ENCODE results near the gene LCOR. TPM values are rescaled to one million over a fixed set of nuclear protein-coding genes. Genes with fewer than 3 reads are reported as not detected.

Gene LCOR
- total RNA-seq, 1 donor from 2014 or later, result 31.3 TPM

DNA sequence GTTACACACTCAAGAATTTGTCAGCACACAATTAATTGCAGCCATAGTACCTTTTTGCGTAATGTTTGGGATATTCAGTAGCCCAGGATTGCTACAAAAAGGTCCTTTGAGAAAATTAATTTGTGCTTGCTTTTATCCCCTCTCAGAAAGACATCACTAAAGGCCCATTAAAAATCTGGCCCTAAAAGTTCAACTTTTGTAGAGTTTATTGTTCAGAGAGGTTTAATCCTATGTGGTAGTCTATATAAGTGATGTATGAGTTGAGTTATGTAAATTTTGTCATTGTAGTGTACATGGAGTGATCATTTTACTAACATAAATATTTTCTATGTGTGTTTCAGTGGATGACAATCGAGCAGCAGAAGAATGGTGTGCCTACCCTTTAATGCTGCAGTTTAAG is 126.0 kb downstream of the LCOR start:
- Histone ChIP-seq H3K9ac (ENCODE audit: low read depth in 1 of 3, low read length in 3 of 3) (no peak overlapping the region), H3K9me3 (ENCODE audit: control insufficient read depth in 3 of 3, low read length in 3 of 3) (no peaks in the 10 kb centered on the region), H3K27ac (ENCODE audit: low read depth, low read length) (no peak overlapping the region), H3K4me1 (ENCODE audit: control insufficient read depth in 3 of 3, insufficient read depth in 3 of 3, low read length in 3 of 3) (peaks cover 3 to 7% (median 6%) of the 10 kb centered on the region in 3 donors), H3K27me3 (ENCODE audit: control insufficient read depth in 3 of 3, insufficient read depth in 3 of 3, low read length in 3 of 3) (no peaks in the 10 kb centered on the region), H3K36me3 (ENCODE audit: control insufficient read depth in 3 of 3, insufficient read depth in 3 of 3, low read length in 3 of 3) (peaks cover 6 to 17% (median 12%) of the 10 kb centered on the region in 3 donors), H3K4me3 (ENCODE audit: low read length in 3 of 3) (no peak overlapping the region)

DNA sequence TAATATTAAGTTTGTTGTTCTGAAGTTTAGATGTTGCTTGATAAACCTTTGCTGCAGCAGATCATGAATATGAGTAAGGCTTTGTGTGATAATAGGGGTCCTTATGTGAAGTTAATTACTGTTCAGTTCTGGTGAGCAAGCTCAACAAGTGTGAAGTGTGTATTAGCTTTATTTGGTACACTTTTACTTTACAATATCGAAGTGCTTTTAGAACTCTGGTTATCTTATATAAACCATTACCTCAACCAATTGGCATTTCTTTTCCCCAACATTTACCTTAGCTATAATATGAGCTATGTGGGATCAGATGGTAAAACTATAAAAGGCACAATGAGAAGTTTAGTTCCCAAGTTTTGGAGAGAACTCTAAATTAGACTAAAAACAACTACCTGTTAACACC is 127.6 kb downstream of the LCOR start:
- no peak overlapping the region for H3K4me3 ChIP-seq (ENCODE audit: low read length in 3 of 3)
- H3K27me3 ChIP-seq (ENCODE audit: control insufficient read depth in 3 of 3, insufficient read depth in 3 of 3, low read length in 3 of 3), result no peaks in the 10 kb centered on the region
- no peak overlapping the region for H3K27ac ChIP-seq (ENCODE audit: low read depth, low read length)
- H3K36me3 ChIP-seq (ENCODE audit: control insufficient read depth in 3 of 3, insufficient read depth in 3 of 3, low read length in 3 of 3), result peaks cover 6 to 15% (median 11%) of the 10 kb centered on the region in 3 donors
- peaks cover 3 to 9% (median 7%) of the 10 kb centered on the region in 3 donors for H3K4me1 ChIP-seq (ENCODE audit: control insufficient read depth in 3 of 3, insufficient read depth in 3 of 3, low read length in 3 of 3)
- no peak overlapping the region for H3K9ac ChIP-seq (ENCODE audit: low read depth in 1 of 3, low read length in 3 of 3)
- no peaks in the 10 kb centered on the region for H3K9me3 ChIP-seq (ENCODE audit: control insufficient read depth in 3 of 3, low read length in 3 of 3)

DNA sequence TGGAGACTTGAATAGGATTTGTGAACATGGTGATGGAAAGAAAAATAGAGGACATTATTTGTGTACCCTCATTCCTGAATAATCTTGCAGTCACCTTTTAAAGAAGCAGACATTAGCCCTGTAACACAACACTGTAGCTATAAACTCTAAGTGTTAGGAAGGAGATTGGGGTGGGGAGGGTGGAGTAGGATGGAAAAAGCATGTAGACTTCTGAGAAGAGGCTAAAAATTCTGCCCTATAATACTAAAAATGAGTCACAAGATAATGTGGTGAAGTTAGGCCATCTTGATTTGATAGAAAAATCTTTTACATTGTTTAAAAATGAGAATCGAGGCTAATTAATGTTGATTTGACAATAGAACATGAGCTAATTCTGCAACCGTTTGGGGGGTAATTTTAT is 128.8 kb downstream of the LCOR start:
- Histone ChIP-seq H3K36me3 (ENCODE audit: control insufficient read depth in 3 of 3, insufficient read depth in 3 of 3, low read length in 3 of 3) (peaks cover 0 to 4% (median 3%) of the 10 kb centered on the region in 3 donors), H3K27me3 (ENCODE audit: control insufficient read depth in 3 of 3, insufficient read depth in 3 of 3, low read length in 3 of 3) (no peaks in the 10 kb centered on the region), H3K27ac (ENCODE audit: low read depth, low read length) (no peak overlapping the region), H3K9me3 (ENCODE audit: control insufficient read depth in 3 of 3, low read length in 3 of 3) (no peaks in the 10 kb centered on the region), H3K9ac (ENCODE audit: low read depth in 1 of 3, low read length in 3 of 3) (no peak overlapping the region), H3K4me1 (ENCODE audit: control insufficient read depth in 3 of 3, insufficient read depth in 3 of 3, low read length in 3 of 3) (peaks cover 3 to 9% (median 7%) of the 10 kb centered on the region in 3 donors), H3K4me3 (ENCODE audit: low read length in 3 of 3) (no peak overlapping the region)

DNA sequence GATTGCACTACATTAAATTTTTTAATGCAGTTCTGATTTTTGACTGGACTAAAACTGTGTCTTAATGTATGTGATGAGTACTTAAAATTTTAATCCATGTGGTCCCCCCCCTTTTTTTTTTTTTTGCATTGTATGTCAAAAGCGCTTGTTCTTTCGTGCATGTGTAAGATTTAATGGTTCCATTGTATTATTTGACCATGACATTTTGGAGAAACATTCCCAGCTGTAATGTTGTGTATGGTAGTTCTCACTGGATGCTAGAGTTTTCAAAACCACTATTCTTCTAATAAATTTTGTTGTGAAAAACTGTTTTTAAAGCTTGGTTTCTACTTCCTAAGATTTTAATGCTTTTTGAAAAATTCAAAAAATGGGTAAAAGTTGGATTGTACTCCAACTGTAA is 132.0 kb downstream of the LCOR start:
- H3K9ac ChIP-seq (ENCODE audit: low read depth in 1 of 3, low read length in 3 of 3), result no peak overlapping the region
- H3K4me1 ChIP-seq (ENCODE audit: control insufficient read depth in 3 of 3, insufficient read depth in 3 of 3, low read length in 3 of 3), result peaks cover 0 to 9% (median 2%) of the 10 kb centered on the region in 3 donors
- no peak overlapping the region for H3K4me3 ChIP-seq (ENCODE audit: low read length in 3 of 3)
- no peak overlapping the region for H3K27ac ChIP-seq (ENCODE audit: low read depth, low read length)
- no peaks in the 10 kb centered on the region for H3K9me3 ChIP-seq (ENCODE audit: control insufficient read depth in 3 of 3, low read length in 3 of 3)
- H3K36me3 ChIP-seq (ENCODE audit: control insufficient read depth in 3 of 3, insufficient read depth in 3 of 3, low read length in 3 of 3), result no peaks in the 10 kb centered on the region
- no peaks in the 10 kb centered on the region for H3K27me3 ChIP-seq (ENCODE audit: control insufficient read depth in 3 of 3, insufficient read depth in 3 of 3, low read length in 3 of 3)

DNA sequence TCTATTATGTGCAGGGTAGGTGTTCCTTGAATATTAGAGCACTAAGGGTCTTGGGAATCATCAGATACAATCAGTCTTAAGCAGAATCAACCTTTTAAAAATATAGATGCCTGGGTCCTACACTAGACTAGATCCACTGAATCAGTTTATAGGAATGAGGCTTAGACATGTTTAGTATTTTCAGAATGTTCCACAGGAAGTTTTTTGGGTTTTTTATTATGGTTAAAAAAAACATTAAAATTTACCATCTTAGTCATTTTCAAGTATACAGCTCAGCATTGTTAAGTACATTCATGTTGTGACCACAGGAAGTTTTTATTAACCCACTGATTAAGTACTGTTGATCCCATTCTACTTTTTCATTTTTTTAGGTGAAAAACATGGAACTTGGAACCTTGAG is 135.7 kb downstream of the LCOR start:
- H3K9me3 ChIP-seq (ENCODE audit: control insufficient read depth in 3 of 3, low read length in 3 of 3), result no peaks in the 10 kb centered on the region
- H3K4me3 ChIP-seq (ENCODE audit: low read length in 3 of 3), result no peak overlapping the region
- H3K9ac ChIP-seq (ENCODE audit: low read depth in 1 of 3, low read length in 3 of 3), result no peak overlapping the region
- no peaks in the 10 kb centered on the region for H3K27me3 ChIP-seq (ENCODE audit: control insufficient read depth in 3 of 3, insufficient read depth in 3 of 3, low read length in 3 of 3)
- H3K36me3 ChIP-seq (ENCODE audit: control insufficient read depth in 3 of 3, insufficient read depth in 3 of 3, low read length in 3 of 3), result no peaks in the 10 kb centered on the region
- peaks cover 0 to 3% (median 0%) of the 10 kb centered on the region in 3 donors for H3K4me1 ChIP-seq (ENCODE audit: control insufficient read depth in 3 of 3, insufficient read depth in 3 of 3, low read length in 3 of 3)
- no peak overlapping the region for H3K27ac ChIP-seq (ENCODE audit: low read depth, low read length)

DNA sequence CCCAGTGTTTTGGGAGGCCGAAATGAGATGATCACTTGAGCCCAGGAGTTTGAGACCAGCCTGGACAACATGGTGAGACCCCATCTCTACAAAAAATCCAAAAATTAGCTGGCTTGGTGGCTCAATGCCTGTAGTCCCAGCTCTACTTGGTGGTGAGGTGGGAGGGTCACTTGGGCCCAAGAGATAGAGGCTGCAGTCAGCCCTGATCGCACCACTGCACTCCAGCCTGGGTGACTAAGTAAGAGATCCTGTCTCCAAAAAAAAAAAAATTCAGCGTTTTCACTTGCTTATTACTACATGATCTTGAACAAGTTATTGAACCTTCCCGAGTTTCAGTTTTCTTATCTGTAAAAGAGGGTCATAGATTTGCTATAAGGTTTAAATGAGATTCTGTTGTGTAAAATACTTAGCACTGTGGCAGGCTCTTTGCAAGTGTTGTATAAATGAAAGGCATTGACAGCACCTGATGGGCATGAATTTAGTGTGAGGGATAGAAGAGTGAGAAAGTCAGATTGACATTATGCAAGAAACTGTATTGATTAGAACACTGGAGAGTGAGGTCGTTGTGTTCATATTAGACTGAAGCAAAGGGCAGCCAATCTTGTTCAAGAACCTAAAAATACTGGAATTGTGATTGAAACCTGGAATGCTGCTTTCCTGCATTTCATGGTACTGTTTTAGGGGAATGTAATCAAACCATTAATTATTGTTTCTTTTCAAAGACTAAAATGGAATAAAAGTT is 136.8 kb downstream of the LCOR start:
- Histone ChIP-seq H3K27me3 (ENCODE audit: control insufficient read depth in 3 of 3, insufficient read depth in 3 of 3, low read length in 3 of 3) (no peaks in the 10 kb centered on the region), H3K9ac (ENCODE audit: low read depth in 1 of 3, low read length in 3 of 3) (no peak overlapping the region), H3K4me3 (ENCODE audit: low read length in 3 of 3) (no peak overlapping the region), H3K36me3 (ENCODE audit: control insufficient read depth in 3 of 3, insufficient read depth in 3 of 3, low read length in 3 of 3) (no peaks in the 10 kb centered on the region), H3K9me3 (ENCODE audit: control insufficient read depth in 3 of 3, low read length in 3 of 3) (no peaks in the 10 kb centered on the region), H3K27ac (ENCODE audit: low read depth, low read length) (no peak overlapping the region), H3K4me1 (ENCODE audit: control insufficient read depth in 3 of 3, insufficient read depth in 3 of 3, low read length in 3 of 3) (no peaks in the 10 kb centered on the region)

DNA sequence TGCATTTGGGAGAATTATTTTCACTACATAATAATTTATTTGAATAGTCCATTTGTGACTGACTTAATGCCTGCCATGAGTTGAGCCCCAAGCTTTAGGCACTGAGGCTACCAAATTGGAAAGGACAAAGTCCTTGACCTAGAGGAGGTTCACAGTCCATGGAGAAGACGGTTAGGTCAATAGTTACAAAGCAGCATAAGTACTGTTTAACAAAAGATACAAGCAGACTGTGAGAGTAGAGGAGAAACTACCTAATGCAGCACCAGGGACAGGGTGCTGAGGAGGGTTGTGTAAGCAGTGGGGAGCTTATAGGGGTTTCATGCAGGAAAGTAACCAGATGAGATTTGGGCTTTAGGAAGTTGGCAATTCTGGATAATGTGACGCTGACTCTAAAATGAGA is 139.2 kb downstream of the LCOR start:
- no peaks in the 10 kb centered on the region for H3K9me3 ChIP-seq (ENCODE audit: control insufficient read depth in 3 of 3, low read length in 3 of 3)
- no peak overlapping the region for H3K27ac ChIP-seq (ENCODE audit: low read depth, low read length)
- no peak overlapping the region for H3K9ac ChIP-seq (ENCODE audit: low read depth in 1 of 3, low read length in 3 of 3)
- no peak overlapping the region for H3K4me3 ChIP-seq (ENCODE audit: low read length in 3 of 3)
- no peaks in the 10 kb centered on the region for H3K4me1 ChIP-seq (ENCODE audit: control insufficient read depth in 3 of 3, insufficient read depth in 3 of 3, low read length in 3 of 3)
- H3K36me3 ChIP-seq (ENCODE audit: control insufficient read depth in 3 of 3, insufficient read depth in 3 of 3, low read length in 3 of 3), result no peaks in the 10 kb centered on the region
- H3K27me3 ChIP-seq (ENCODE audit: control insufficient read depth in 3 of 3, insufficient read depth in 3 of 3, low read length in 3 of 3), result no peaks in the 10 kb centered on the region

DNA sequence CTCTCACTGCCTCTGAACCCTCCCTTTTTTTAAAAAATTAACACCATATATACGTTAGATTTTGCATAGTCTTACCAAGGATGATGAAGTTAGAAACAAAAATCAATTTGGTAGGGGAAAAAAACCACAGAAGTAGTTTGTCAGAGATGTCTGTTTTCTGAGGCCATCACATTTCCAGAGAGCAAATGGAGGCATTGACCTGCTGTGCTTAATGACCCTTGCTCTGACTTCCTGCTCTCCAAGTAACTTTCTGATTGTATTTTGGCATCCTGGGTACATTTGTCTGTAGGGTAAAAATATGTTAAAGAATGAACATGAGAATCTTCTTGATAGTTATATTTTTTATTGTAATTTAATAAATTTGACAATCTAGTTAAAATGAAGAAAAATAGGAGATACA is 140.2 kb downstream of the LCOR start:
- Histone ChIP-seq H3K9me3 (ENCODE audit: control insufficient read depth in 3 of 3, low read length in 3 of 3) (no peaks in the 10 kb centered on the region), H3K4me1 (ENCODE audit: control insufficient read depth in 3 of 3, insufficient read depth in 3 of 3, low read length in 3 of 3) (no peaks in the 10 kb centered on the region), H3K4me3 (ENCODE audit: low read length in 3 of 3) (no peak overlapping the region)

DNA sequence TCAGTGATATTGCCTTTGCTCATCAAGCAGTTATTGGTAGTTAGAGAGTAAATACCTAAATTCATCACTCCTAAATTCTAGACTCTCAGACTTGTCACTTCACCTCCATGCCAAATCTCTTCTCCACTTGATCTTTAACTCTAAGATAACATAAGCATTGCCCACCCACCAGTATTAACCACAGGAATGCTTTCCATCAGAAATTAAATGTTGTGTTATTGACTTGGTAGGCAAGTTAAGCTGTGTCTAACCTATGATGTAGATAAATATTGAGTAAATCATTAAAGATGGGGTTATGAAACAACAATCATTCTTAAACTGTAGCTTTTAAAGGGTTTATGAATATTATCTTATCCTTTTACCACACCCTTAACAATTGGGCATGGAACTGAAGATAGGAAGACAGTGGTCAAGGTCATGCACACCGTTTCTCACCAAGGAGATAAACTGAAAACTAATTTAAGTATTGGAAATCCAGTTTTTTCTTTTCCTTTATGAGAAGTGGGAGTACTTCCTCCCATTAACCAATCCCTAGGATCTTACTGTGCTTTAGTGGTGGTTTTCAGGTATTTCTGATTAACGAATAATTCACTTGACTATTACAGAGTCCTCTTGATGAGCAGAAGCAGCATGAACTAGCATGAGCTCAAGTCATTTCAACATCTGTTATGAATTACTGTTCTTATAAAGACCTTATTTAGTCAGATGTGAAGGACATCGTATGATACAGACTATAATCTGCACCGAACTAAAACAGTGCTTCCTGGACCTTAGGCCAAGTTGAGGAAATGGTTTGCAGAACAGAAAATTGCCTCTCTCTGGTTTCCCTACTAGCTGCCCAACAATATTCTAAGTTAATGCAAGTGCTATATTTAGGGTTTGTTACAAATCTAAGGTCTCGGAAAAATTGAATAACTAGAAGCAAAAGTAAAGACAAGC is 142.0 kb downstream of the LCOR start:
- Histone ChIP-seq H3K27ac (ENCODE audit: low read depth, low read length) (no peak overlapping the region), H3K27me3 (ENCODE audit: control insufficient read depth in 3 of 3, insufficient read depth in 3 of 3, low read length in 3 of 3) (no peaks in the 10 kb centered on the region), H3K9ac (ENCODE audit: low read depth in 1 of 3, low read length in 3 of 3) (no peak overlapping the region), H3K36me3 (ENCODE audit: control insufficient read depth in 3 of 3, insufficient read depth in 3 of 3, low read length in 3 of 3) (no peaks in the 10 kb centered on the region), H3K9me3 (ENCODE audit: control insufficient read depth in 3 of 3, low read length in 3 of 3) (no peaks in the 10 kb centered on the region), H3K4me3 (ENCODE audit: low read length in 3 of 3) (no peak overlapping the region), H3K4me1 (ENCODE audit: control insufficient read depth in 3 of 3, insufficient read depth in 3 of 3, low read length in 3 of 3) (no peaks in the 10 kb centered on the region)

More for the DNA sequence above, 140.2 kb downstream of the LCOR start:
- H3K9ac ChIP-seq (ENCODE audit: low read depth in 1 of 3, low read length in 3 of 3), result no peak overlapping the region
- H3K27ac ChIP-seq (ENCODE audit: low read depth, low read length), result no peak overlapping the region
- no peaks in the 10 kb centered on the region for H3K27me3 ChIP-seq (ENCODE audit: control insufficient read depth in 3 of 3, insufficient read depth in 3 of 3, low read length in 3 of 3)
- no peaks in the 10 kb centered on the region for H3K36me3 ChIP-seq (ENCODE audit: control insufficient read depth in 3 of 3, insufficient read depth in 3 of 3, low read length in 3 of 3)

DNA sequence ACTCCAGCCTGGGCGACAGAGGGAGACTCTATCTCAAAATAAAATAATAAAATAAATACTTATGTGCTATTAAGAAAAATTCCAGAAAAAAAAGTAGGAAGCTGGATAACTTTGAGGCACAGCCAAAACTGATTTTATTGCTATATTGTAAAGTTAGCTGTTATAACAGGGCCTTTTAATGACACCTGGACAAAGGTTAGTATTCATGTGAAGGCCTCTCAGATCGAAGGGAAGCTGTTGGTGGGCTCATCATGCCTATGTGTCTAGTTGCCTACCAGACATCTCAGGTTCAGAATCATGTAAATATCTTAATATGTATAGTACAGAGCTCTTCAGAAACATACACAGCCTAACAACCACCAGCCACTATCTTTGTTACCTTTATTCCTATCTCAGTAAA is 143.0 kb downstream of the LCOR start:
- Histone ChIP-seq H3K9ac (ENCODE audit: low read depth in 1 of 3, low read length in 3 of 3) (no peak overlapping the region), H3K36me3 (ENCODE audit: control insufficient read depth in 3 of 3, insufficient read depth in 3 of 3, low read length in 3 of 3) (no peaks in the 10 kb centered on the region), H3K9me3 (ENCODE audit: control insufficient read depth in 3 of 3, low read length in 3 of 3) (no peaks in the 10 kb centered on the region), H3K27me3 (ENCODE audit: control insufficient read depth in 3 of 3, insufficient read depth in 3 of 3, low read length in 3 of 3) (no peaks in the 10 kb centered on the region), H3K27ac (ENCODE audit: low read depth, low read length) (no peak overlapping the region), H3K4me3 (ENCODE audit: low read length in 3 of 3) (no peak overlapping the region), H3K4me1 (ENCODE audit: control insufficient read depth in 3 of 3, insufficient read depth in 3 of 3, low read length in 3 of 3) (no peaks in the 10 kb centered on the region)

All from skeletal muscle tissue (tissue), 4 donors.